Smooth muscle cell of trachea (primary cell): ENCODE data around the gene HHEX. TPM values are rescaled to one million over a fixed set of nuclear protein-coding genes. Genes with fewer than 3 reads are reported as not detected.

Source experiments
- total RNA-seq: library from RNA; depleted of rRNA; stranded (reverse); fragments of >200 nt; gene quantifications from 2 replicates; pipeline ENCODE4 v1.2.1, GENCODE V29; 2014

The HHEX gene
- 8.7 and 8.8 TPM in 2 replicates for total RNA-seq

GRCh38 chr10:92689663-92690210, at the start of gene HHEX:
TSS of gene HHEX (plus strand) at chr10:92689955. CDS start at chr10:92689987, 32 bp downstream.

Other genes starting within 250 kb of the HHEX start
- 22.8 and 24.3 TPM in 2 replicates for gene IDE, start 115.9 kb upstream of the HHEX start, total RNA-seq
- 3.3 and 44.1 TPM in 2 replicates for gene KIF11, start 96.8 kb upstream of the HHEX start, total RNA-seq
- gene EXOC6, start 158.6 kb downstream of the HHEX start, total RNA-seq = 12.2 and 15.9 TPM in 2 replicates